DMS114 treated with DMSO at 0.1 percent for 48 hours (cell line): ENCODE measurements around the gene GTF3C4.

Experiments
- DNase-seq: peaks from one replicate; lab custom pipeline; 2025; ENCODE audit not compliant: unreplicated experiment; lab: John Stamatoyannopoulos, UW

Gene GTF3C4

DNA sequence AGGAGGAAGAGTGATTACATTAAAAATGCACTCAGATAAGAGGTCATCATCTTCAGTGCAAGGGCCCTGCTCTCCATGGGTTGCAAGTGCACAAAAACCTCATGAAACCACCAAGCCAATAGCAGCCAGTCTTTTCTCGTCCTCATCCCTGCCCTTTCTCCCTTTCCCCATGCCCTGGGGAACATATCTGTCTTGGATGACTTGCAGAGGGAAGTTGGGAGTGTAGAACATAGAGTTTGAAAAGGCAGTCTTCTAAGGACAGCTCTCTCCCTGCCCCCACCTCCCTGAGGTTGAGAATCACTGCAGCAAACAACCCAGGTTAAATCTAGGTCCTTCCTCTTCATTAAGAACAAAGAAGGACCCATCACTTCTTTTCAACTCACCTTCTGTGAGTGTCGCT lies 22.5 kb upstream of the GTF3C4 start:
- DNase-seq, result no peak

DNA sequence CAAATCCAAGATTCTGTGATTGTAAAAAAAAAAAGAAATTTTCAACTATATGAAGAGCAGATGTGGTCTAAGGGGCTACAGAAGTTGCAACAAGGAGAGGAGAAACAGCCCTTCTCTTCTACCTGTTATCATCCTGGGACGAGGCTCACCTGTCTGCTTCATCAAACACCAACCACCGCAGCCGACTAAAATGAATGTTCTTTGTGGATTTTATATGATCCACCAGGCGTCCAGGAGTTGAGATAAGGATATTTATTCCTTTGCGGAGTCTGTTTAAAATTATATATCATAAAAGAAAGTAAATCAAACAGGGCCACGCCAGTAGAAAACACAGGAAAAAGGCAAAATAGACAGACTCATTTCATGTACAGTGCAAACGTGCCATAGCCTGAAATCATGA lies 22.0 kb upstream of the GTF3C4 start:
- no peak for DNase-seq

DNA sequence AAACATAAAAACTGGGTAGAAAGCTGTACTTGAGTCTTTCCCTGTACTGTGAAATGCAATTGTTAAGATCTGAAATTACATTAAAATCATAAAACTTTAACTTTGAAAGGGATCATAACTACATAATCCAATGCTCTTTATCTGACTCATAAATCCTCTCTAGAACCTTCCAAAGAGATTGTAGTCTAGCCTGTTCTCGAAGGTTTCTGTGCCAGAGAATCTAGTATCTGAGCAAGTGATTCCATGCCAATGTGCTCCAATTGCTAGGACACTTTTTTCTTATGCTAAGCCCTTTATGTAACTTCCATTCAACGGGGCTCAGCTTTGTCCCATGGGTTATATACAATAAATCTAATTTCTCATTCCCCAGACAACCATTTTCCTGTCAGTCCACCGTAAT lies 21.6 kb upstream of the GTF3C4 start:
- DNase-seq, result no peak

DNA sequence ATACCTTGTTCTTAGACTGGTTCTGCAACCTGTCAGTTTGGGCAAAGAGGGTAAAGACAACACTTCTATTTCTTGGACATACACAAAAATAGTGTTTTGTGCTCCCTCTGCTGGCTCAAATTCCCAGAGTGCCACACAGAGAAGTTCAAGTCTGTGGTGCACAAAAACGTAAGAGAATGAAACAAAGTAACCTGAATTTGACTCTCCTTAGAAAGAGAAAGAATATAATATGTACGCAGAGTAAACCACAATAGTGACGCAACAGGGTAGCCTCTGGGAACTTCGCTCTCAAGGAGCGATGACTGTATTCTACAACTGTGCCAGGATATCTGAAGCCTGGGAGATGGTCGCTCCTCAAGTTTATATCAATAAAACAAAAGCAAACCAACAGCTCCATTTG lies 19.0 kb upstream of the GTF3C4 start:
- no peak for DNase-seq

DNA sequence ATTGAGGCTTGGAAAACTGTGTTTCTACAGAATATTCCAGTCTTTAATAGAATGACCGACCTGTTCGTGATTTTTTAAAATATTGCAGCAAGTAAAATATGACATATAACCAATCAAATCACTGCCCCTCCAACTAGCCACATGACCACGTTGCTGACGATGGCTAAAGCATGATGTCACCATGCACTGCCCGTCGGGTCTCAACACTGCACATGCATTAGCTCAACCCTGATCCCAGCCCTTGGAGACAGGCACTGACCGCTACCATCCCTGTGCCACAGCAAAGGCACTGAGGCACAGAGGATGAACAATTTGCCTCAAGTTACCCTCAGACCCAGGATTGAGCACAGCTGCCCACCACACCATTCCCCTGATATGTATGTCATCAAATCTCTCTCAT lies 14.0 kb upstream of the GTF3C4 start:
- no peak for DNase-seq

DNA sequence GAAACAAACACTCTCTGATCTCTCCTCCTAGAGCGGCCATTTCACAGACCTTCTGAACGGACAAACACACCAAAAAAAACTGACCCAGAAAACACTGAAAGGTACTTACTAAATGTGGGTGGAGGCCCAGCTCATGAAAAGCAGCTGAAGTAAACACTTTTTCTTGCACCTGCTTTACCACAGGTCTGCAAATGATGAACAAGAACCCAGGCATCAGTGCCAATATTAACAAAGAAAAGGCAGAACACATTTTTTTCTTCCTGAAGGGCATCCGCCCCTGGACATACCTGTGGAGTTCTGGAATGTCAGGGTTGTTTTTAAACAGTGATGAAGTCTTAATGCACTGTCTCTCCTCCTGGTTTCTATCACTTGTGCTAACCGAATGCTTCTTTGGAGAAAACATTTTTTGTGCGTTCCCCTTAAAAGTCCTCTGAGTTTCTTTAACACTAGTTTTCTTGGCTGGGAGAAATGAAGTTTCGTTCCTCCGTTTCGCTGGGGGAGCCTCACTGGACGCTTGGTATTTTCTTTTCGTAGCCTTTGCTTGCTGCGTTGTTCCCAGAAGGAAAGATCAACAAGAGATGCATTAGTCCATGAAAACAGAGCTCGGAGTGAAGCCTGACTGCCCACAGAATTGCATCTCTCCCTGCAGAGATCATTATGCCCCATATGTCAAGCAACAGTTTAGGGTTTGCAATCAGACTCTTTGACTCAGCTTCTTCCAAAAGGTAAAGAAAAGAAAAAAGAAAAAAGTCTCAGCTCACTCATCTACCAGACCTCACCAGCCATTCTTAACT lies 7.9 kb upstream of the GTF3C4 start:
- DNase-seq, result no peak

DNA sequence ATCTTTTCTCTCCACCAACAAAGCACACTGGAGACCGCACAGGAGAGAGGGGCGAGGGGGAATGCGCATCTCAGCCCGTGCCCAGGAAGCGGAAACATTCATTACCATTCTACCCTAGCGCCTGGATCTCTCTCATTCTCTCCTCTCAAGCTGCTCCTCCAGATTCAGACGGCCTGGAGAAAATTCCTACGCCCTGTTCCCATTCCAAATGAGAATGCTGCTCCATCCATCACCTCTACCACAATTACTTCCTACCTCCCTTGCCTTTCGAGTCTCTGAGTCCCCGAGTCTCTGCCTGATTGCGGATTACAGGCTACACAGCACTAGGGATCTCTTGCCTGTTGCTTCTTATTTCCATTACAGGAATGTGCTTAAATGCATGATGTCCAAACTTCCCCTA lies 7.1 kb upstream of the GTF3C4 start:
- DNase-seq, result no peak

DNA sequence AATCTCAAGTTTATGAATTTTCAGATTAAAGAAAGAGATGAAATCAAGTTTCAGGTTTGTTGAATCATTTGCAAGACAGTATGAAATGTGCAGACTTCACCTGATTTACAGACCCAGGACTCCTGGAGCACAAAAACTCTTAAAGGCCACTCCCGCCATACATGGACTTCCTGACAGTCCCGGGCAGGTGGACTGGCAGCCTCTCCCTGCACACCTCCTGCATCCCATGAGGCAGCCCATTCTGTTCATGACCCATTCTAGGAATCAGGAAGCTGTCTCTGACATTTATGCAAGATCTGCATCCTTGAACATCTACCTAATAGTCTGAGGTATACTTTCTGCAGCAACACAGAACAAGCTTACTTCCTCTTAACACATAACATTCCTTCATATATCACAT lies 6.4 kb upstream of the GTF3C4 start:
- DNase-seq, result no peak

DNA sequence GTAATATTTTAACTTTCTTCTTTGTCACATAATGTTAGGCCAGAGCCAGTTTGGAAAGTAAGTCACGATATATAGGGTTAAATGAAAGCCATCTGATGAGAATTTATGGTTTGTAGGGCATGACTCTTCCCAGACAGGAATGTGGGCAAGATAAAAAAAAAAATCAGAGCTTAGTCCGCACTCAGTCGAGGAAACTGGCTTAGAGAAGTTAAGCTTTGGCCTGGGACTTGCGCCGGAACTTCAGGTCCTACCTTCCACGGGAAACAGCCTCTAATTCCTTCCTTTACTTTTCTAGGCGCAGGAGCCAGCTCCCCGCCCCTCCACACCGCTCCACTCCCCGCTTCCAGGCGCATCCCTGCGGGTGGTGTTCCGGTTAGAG lies 956 bp upstream of the GTF3C4 start:
- no peak for DNase-seq

DNA sequence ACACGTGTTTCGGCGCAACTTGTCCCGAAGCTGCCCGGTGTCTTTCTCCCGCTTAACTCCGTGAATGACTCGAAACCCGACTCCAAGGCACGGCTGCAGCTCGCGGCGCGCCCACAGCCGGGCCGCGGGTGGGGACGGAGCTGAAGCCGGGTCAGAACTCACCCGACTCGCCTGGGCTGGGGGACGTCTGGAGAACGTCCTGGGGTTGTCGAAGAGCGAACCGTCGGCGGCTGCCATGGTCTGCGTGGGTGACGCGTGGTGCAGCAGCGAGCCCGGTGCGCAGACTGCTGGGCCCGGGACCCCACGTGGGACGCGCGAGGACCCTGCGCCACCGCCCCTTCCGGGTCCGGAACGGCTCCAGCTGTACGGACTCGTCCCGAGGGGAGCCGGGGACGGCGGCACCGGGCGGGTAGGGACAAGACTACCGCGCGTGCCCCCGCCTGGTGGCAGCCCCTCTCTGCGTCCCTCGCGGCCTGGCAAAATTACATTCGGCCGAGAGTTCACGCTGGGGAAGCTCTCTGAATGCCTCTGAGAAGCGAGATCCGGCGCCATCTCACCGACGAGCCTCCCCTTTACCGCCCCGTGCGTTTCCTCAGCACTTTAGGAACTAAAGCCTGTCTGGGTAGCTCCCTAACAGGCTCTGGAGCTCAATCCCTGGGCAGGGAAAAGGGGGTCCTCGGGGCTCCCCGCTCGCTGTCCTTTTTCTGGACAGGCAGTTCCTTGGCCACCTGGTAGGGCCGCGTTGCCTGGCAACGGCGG lies 387 bp upstream of the GTF3C4 start, which contains the start of gene DDX31:
Gene DDX31 (minus strand): TSS at position 286 of the 759 bp plus-strand sequence. CDS start 49 bp downstream, at position 237.
- DNase-seq, result peak; percentile 64

DNA sequence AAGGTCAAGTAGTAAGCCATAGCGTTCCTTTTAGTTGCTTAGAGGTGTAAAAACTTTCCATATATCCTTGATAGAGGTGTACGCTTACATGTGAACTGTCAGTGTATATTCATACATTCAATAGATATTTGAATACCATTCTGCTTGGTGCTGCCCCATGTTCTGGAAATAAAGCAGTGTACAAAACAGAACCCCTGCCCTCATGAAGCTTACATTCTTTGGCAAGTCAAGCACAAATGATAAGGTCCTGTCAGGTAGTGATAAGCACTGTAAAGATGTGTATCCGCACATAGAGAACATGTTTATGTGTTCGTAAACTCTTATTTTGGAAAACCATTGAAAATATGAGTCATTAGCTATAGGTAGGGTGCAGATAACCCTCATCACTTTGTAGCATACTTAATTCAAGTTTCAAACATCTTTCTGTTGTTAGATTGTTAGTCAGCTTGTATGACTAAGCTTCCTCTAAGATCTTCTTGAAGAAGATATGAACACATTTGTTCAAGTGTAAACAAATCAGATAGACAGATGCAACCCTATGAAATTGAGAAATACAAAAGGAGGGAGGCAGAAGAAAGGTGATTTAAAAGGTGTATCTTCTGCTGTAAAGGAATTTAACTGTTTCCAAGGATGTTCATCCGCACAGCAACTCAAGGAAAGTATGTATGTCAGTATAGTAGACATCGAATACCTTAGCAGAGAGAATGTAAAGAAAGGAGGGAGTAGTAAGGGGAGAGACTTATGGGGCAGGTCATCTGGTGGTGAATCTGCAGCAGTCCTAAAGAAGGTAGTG lies 1.6 kb downstream of the GTF3C4 start:
- no peak for DNase-seq

DNA sequence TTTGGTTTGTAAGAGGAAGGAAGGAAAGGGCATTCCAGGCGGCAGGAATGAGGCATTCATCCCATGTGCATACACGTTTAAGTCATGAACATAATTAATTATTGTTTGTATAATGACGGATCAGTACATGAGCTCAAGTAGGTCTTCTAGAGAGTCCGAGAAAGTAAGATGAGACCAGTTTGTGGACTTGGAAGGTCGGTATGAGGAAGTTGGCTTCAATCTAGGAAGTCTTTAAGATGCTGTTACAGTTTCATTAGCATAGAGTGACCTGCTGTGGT lies 2.1 kb downstream of the GTF3C4 start:
- no peak for DNase-seq

DNA sequence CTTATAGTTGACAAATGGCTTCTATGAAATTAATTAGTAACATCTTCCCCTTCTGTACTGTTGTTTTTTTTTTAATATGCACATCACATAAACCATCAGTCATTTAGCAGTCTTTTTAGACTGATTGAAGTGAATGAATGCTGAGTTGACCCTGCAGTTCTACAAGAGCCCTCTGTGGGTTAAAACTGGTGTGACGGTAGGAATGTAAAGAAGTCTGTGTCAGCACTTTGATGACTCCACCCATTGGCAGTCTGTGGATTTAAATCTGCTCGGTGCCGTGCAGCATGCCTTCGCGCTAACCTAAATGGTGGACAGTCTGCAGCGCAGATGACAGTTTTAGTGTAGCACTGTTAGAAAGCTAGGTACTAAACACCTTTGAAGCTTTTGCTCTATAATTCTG lies 3.1 kb downstream of the GTF3C4 start:
- DNase-seq, result peak; percentile 25

DNA sequence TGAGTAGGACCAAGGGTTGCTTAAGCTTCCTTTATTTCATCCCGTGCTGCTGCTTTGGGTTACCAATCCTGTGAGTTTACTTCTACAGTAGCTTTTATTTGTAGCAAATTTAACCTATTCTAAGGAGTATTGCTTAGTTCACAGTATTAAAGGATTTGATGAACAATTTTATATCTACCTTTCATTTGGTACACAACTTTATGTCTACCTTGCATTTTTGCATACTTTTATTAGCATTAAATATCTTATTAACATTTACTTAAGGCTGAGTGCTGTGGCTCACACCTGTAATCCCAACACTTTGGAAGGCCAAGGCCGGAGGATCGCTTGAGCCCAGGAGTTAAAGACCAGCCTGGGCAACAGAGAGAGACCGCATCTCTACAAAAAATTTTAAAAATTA lies 4.2 kb downstream of the GTF3C4 start:
- DNase-seq, result no peak

DNA sequence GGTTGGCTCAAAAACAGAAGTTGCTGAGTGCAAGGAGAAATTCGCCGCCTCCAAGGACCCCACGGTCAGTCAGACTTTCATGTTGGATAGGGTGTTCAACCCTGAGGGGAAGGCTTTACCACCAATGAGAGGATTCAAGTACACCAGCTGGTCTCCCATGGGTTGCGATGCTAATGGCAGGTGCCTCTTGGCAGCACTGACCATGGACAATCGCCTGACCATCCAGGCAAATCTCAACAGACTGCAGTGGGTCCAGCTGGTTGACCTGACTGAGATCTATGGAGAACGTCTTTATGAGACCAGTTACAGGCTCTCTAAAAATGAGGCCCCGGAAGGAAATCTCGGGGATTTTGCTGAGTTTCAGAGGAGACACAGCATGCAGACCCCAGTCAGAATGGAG lies 7.7 kb downstream of the GTF3C4 start:
- DNase-seq, result no peak

DNA sequence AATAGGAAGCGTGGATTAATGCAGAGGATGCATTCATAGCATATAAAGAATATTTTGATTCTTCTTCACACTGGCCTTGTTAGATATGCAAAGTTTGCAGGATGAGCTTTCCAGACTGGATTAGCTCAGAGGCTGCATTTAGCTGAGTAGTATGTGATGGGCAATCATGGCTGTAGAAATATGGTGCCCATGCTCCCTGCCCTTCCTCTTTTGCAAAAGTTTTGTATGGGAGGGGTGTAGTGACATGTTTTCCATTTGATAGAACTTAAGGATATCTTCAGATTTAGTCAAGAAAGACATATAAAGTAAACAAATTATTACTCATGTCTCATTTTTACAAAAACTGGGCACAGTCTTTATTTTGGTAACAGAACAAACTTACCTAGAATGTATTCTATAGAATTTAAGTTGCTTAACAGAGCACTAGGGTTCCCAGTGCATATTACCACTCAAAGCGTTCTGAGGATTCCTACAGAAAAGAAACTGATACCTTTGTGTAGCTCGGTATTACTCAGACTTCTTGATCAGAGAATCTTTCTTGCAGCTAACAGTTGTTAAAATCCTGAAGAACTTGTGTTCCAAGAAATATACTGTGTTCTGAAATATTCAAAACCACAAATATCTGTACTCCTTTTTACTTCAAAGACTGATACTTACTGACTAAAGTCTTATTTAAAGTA lies 9.8 kb downstream of the GTF3C4 start:
- no peak for DNase-seq

DNA sequence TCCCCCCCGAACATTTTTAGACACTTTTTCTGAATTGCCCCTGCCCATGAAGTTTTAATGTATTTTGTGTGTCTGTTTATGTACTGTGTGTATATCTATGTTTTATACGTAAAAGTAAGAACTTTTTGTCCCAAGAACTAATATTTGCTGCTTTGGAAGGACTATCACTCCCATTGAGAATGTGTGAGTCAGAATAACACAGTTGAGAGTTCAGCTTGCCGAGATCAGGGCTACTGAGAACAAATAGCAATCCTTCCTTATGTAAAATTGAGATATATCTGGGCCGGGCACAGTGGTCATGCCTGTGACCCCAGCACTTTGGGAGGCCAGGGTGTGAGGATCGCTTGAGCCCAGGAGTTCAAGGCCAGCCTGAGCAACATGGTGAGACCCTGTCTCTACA lies 11.3 kb downstream of the GTF3C4 start:
- no peak for DNase-seq

DNA sequence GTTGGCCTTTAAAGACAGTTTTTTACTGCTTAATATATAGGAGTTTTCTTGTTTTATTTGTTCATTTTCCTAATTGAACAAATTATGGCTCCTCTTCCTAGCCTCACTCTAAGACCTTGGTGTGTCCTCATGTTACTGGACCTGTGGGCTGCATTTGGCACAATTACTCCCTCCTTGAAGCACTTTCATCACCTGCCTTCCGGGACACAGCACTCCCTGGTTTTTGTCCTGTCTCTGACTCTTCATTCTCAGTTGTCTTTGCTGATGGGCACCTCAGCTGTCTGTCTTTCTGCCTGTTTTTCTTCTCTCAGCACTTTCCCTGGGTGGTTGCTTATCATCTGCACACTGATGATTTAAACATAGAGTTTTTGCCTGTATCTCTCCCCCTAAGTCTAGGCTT lies 13.6 kb downstream of the GTF3C4 start:
- no peak for DNase-seq

DNA sequence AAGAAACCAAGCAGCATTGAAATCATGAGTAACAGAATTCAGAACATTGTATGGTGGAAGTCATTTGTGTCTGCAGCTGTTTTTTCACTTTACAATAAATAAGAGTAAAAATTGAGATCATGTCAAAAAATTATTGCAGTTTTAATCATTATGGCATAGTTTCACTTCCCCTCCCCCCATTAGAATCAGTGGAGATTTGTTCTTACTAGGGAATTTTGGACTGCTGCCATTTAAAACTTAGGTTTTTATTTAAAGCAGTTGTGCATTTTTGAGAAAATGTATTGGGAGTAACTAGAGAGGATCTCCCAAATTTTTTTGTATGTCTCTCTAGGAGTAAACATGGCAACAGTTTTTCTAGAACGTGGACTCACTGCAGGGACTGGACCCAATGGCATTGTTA lies 20.4 kb downstream of the GTF3C4 start:
- DNase-seq, result no peak

DNA sequence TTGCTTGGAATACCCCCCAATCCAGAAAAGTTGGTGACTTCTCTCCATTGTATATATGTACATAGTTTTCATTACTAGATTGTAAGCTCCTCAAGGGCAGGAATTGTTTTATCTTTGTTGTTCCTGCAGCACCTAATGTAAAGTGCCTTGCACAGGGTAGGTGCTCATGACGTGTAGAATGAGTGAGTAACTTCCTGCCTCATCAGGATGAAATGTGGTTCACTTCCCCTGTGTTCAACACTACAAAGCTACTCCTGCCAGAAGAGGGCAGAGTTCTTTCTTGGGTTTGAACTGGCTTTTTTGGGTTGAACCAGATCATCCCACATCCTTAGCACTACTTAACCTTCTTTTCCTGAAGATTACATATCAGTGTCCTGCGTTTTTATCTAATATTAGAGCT lies 23.9 kb downstream of the GTF3C4 start:
- DNase-seq, result no peak

DNA sequence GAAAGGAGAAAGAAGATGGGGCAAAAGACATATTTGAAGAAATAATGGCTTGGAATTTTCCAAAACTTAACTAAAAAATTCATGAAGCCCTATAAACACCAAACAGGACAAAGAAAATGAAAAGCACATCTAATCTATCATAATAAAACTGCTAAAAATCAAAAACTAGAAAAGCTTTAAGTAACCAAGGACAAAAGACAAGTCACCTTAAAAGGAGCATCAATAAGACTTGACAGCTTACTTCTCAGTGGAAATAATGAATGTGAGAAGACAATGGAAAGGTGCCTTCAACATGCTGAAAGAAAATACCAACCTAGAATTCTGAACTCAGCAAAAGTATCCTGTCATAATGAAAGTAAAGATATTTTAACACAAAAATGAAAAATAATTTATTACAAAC lies 27.0 kb downstream of the GTF3C4 start:
- DNase-seq, result no peak
